H1 (cell line): ENCODE measurements around the gene ABL2.
"Not testable (repeated sequence)": the region's sequence is repeated elsewhere in the genome, so short reads cannot be mapped to it uniquely, and the experiment has no call there.

Experiments
- CTCF ChIP-seq, 3 experiments: IDR thresholded peaks; 1 replicate in 2 of 3; 2 replicates in 1 of 3; pipeline versions ENCODE4 v1.5.1 to v1.6.1; 2011; ENCODE audit warnings: low read length in 3 of 3, mild to moderate bottlenecking in 3 of 3, inconsistent platforms in 2 of 3, low read depth in 1 of 3, moderate library complexity in 1 of 3; ENCODE audit not compliant: insufficient read depth in 1 of 3; ENCODE audit errors: control extremely low read depth in 1 of 3
- EZH2 ChIP-seq: fragments of 200-600 bp; sonication (generic); IDR thresholded peaks from 2 replicates; pipeline ENCODE4 v1.7.1; 2012; ENCODE audit warnings: low read depth, mild to moderate bottlenecking, moderate library complexity, low read length, inconsistent platforms; ENCODE audit not compliant: severe bottlenecking
- RAD21 ChIP-seq, 2 experiments: IDR thresholded peaks in 1 of 2; conservative IDR thresholded peaks in 1 of 2; 2 replicates each; pipeline ENCODE4 v1.6.1; 2011; ENCODE audit warnings: low read depth in 2 of 2, low read length in 2 of 2, improper control_type of control experiment in 1 of 2, inconsistent platforms in 1 of 2, mild to moderate bottlenecking in 1 of 2, moderate library complexity in 1 of 2
- SIN3A ChIP-seq, 2 experiments: IDR thresholded peaks in 1 of 2; conservative IDR thresholded peaks in 1 of 2; 2 replicates each; pipeline ENCODE4 v1.6.1; 2011 to 2012; ENCODE audit warnings: low read length in 2 of 2, improper control_type of control experiment in 1 of 2, low read depth in 1 of 2, mild to moderate bottlenecking in 1 of 2
- SP1 ChIP-seq: IDR thresholded peaks from 2 replicates; pipeline ENCODE4 v1.6.1; 2011; ENCODE audit warnings: low read depth, low read length
- TAF1 ChIP-seq: IDR thresholded peaks from 2 replicates; pipeline ENCODE4 v1.6.1; 2011; ENCODE audit warnings: mild to moderate bottlenecking, low read depth, low read length

- TF ChIP-seq SP1; CTCF (IDR thresholded peaks at IDR 0.05; ENCODE audit: control extremely low read depth in 1 of 3, insufficient read depth in 1 of 3, low read depth in 1 of 3, low read length in 3 of 3); RAD21 (IDR thresholded peaks at IDR 0.05 in 1 of 2, conservative IDR thresholded peaks at IDR 0.05 in 1 of 2; ENCODE audit: low read depth in 2 of 2, low read length in 2 of 2); EZH2; TAF1; SIN3A (conservative IDR thresholded peaks at IDR 0.05 in 1 of 2, IDR thresholded peaks at IDR 0.05 in 1 of 2; ENCODE audit: low read depth in 1 of 2, low read length in 2 of 2): not testable (repeated sequence)
Measured at GRCh38 chr1:179224466-179224865, 5.0 kb downstream of the ABL2 start.
